ENCODE measurements around the gene ADCY2. TPM values are rescaled to one million over a fixed set of nuclear protein-coding genes. Genes with fewer than 3 reads are reported as not detected.

Gene ADCY2
- total and polyA plus RNA-seq, 9 of the 15 experiments (the other 6 are each of a cell fraction or from before 2014, with no cell fraction given), result 0.01 to 0.15 (median 0.03) TPM; not detected in 5

DNA sequence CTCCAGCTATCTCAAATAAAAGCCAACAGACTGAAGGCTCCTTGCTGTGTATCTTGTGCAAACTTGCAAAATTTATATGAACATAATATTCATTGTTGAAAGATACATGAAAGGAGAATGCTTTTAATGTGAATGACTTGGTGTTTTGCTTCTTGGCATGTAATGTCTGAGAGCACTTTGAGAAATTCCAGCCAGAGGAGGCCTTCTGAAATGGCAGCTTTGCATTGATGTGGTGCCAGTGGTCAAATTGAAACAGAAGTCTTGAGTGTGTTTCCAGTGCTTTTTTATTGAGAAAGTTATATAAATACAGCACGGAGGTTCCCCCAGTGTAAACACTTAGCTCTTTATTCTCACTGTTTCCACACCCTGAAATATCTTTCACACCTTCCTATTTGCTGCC is 182.1 kb downstream of the ADCY2 start:
- DNase-seq (ENCODE audit: extremely low read depth in 1 of 4, low spot score in 3 of 4) (no peak), FAIRE-seq (no peak), ATAC-seq (no peak)
- intact Hi-C loops (cut with micrococcal nuclease), result no loop called here
- no peaks in the 10 kb centered on the region for H3K27me3 ChIP-seq (ENCODE audit: control insufficient read depth in 2 of 2, insufficient read depth in 2 of 2, low read length in 2 of 2)
- 0% methylated on average over 1 of the region's 1 CpG for WGBS (ENCODE audit: insufficient coverage, low coverage, missing lambda C conversion rate)
- no peaks in the 10 kb centered on the region for H3K9me1 ChIP-seq (ENCODE audit: control insufficient read depth, insufficient read depth, low read length)
- no peak overlapping the region for H3K4me3 ChIP-seq
- no peak overlapping the region for H2AFZ ChIP-seq (ENCODE audit: low read depth, low read length)
- H3K9ac ChIP-seq (ENCODE audit: insufficient read depth in 1 of 2, low read depth in 2 of 2, low read length in 2 of 2), result no peak overlapping the region
- no peaks in the 10 kb centered on the region for H3K79me2 ChIP-seq (ENCODE audit: control insufficient read depth, insufficient read depth, low read length)
- no peak overlapping the region for H3K4me2 ChIP-seq (ENCODE audit: insufficient read depth, low read length)
- CTCF ChIA-PET (ENCODE audit: low intra/inter-chr PET ratio), result no interaction called here
- no peaks in the 10 kb centered on the region for H4K20me1 ChIP-seq (replicated peaks; ENCODE audit: control insufficient read depth, insufficient read depth, low read length)
- BruUV-seq (replicated peaks), result no TSS peak
- no peaks in the 10 kb centered on the region for H3K4me1 ChIP-seq (replicated peaks in 1 of 2; ENCODE audit: control insufficient read depth in 2 of 2, insufficient read depth in 2 of 2, low read length in 2 of 2)
- POLR2A ChIA-PET, result no interaction called here
- no peak overlapping the region for H3K27ac ChIP-seq (ENCODE audit: extremely low read depth, low read depth, low read length)
- in situ Hi-C loops (cut with MboI), result no loop called here
- H3K9me3 ChIP-seq (replicated peaks; ENCODE audit: control insufficient read depth, insufficient read depth, low read depth, low read length), result no peaks in the 10 kb centered on the region
- no peaks in the 10 kb centered on the region for H3K36me3 ChIP-seq (ENCODE audit: control insufficient read depth, insufficient read depth, low read length)
- no peak for TF ChIP-seq RCOR1 (IDR thresholded peaks at IDR 0.05; ENCODE audit: borderline replicate concordance in 1 of 2, low read depth in 2 of 2, low read length in 2 of 2)
- no peak for TF ChIP-seq POLR2A (conservative IDR thresholded peaks at IDR 0.05)
- TF ChIP-seq ZNF445 (CRISPR knock-in tag; IDR thresholded peaks at IDR 0.05; ENCODE audit: low read depth), result no peak
- TF ChIP-seq, protein P1, sequence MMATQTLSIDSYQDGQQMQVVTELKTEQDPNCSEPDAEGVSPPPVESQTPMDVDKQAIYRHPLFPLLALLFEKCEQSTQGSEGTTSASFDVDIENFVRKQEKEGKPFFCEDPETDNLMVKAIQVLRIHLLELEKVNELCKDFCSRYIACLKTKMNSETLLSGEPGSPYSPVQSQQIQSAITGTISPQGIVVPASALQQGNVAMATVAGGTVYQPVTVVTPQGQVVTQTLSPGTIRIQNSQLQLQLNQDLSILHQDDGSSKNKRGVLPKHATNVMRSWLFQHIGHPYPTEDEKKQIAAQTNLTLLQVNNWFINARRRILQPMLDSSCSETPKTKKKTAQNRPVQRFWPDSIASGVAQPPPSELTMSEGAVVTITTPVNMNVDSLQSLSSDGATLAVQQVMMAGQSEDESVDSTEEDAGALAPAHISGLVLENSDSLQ (IDR thresholded peaks at IDR 0.05), result no peak
- no peak for TF ChIP-seq ZBTB17 (CRISPR knock-in tag; IDR thresholded peaks at IDR 0.05)
- no peak for TF ChIP-seq PHB (CRISPR knock-in tag; IDR thresholded peaks at IDR 0.05)
- no peak for TF ChIP-seq FOXK1 (CRISPR knock-in tag; IDR thresholded peaks at IDR 0.05; ENCODE audit: borderline replicate concordance)
- TF ChIP-seq, protein P2, sequence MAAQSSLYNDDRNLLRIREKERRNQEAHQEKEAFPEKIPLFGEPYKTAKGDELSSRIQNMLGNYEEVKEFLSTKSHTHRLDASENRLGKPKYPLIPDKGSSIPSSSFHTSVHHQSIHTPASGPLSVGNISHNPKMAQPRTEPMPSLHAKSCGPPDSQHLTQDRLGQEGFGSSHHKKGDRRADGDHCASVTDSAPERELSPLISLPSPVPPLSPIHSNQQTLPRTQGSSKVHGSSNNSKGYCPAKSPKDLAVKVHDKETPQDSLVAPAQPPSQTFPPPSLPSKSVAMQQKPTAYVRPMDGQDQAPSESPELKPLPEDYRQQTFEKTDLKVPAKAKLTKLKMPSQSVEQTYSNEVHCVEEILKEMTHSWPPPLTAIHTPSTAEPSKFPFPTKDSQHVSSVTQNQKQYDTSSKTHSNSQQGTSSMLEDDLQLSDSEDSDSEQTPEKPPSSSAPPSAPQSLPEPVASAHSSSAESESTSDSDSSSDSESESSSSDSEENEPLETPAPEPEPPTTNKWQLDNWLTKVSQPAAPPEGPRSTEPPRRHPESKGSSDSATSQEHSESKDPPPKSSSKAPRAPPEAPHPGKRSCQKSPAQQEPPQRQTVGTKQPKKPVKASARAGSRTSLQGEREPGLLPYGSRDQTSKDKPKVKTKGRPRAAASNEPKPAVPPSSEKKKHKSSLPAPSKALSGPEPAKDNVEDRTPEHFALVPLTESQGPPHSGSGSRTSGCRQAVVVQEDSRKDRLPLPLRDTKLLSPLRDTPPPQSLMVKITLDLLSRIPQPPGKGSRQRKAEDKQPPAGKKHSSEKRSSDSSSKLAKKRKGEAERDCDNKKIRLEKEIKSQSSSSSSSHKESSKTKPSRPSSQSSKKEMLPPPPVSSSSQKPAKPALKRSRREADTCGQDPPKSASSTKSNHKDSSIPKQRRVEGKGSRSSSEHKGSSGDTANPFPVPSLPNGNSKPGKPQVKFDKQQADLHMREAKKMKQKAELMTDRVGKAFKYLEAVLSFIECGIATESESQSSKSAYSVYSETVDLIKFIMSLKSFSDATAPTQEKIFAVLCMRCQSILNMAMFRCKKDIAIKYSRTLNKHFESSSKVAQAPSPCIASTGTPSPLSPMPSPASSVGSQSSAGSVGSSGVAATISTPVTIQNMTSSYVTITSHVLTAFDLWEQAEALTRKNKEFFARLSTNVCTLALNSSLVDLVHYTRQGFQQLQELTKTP (IDR thresholded peaks at IDR 0.05; ENCODE audit: low read depth in 1 of 2, partially characterized antibody in 2 of 2), result no peak

Measured in K562 (cell line).